ENCODE data around the gene GPATCH3.
"Not testable (repeated sequence)": the region's sequence is repeated elsewhere in the genome, so short reads cannot be mapped to it uniquely, and the experiment has no call there.

GPATCH3 gene

DNA sequence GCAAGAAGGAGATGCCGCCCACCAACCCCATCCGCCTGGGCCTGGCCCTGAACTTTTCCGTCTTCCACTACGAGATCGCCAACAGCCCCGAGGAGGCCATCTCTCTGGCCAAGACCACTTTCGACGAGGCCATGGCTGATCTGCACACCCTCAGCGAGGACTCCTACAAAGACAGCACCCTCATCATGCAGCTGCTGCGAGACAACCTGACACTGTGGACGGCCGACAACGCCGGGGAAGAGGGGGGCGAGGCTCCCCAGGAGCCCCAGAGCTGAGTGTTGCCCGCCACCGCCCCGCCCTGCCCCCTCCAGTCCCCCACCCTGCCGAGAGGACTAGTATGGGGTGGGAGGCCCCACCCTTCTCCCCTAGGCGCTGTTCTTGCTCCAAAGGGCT, 36.6 kb downstream of the GPATCH3 start:
- no peak for DNase-seq

DNA sequence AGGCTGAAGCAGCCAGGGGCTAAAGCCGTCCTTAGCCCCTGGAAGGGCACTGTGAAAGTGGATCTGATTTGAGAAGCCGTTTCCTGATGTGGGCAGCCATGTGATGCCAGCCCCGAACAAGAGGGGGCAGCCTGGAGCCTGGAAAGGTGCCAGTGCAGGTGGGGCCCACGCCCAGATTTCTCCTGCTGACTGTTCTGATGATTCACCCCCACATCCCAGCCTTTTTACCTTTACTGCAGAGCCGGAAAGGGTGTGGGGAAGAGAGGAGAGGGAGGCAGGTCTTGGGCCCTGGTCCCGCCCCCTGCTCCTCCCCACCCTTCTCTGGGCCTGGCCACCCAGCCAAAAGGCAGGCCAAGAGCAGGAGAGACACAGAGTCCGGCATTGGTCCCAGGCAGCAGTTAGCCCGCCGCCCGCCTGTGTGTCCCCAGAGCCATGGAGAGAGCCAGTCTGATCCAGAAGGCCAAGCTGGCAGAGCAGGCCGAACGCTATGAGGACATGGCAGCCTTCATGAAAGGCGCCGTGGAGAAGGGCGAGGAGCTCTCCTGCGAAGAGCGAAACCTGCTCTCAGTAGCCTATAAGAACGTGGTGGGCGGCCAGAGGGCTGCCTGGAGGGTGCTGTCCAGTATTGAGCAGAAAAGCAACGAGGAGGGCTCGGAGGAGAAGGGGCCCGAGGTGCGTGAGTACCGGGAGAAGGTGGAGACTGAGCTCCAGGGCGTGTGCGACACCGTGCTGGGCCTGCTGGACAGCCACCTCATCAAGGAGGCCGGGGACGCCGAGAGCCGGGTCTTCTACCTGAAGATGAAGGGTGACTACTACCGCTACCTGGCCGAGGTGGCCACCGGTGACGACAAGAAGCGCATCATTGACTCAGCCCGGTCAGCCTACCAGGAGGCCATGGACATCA, 37.2 kb downstream of the GPATCH3 start, which contains the start of gene SFN:
TSS of gene SFN (plus strand) at position 369 of the 904 bp plus-strand sequence. CDS start at position 433, 64 bp downstream.
- peak; percentile 42 to 47 for DNase-seq

DNA sequence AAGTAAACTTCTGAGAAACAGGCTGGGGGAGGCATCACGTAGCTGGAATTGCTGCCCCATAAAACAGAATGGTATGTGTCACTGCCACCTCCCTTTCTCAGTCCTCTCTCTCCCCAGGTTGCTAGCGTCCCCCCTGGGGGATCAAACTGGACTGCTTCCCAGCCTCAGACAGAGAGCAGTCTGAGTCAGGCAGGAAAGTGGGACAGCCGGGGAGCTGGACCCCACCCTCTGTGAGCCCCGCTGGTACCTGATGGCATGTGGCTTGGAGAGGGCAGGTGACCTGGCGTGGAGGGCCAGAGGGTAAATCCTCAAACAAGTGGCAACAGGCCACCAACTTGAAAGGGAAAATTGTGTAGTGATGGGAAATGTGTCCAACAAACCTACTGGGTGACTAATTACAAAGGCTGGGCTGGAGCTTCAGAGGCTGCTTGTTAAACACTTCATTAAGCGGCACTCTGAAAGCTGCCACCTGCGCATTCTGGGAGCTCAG, 38.3 kb downstream of the GPATCH3 start:
- no peak for DNase-seq

DNA sequence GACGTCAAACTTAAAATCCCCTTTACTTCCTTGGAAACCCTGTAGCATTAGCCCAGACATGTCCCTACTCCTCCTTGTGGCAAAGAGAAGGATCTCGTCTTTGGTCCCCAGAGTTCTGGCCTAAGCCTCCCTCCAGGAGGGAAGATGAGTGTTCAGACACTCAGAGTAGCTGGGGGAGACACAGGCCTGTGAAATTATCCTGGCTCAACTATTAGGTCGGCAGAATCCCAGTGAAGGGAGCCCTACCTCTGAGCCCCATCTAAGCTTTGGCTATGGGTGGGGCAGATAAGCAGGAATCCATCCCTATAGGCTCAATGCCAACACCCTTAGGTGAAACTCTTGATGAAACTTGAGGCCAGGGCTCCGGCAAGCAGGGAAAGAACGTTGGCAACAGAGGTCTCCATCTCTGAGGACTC, 39.0 kb downstream of the GPATCH3 start:
- DNase-seq = no peak

DNA sequence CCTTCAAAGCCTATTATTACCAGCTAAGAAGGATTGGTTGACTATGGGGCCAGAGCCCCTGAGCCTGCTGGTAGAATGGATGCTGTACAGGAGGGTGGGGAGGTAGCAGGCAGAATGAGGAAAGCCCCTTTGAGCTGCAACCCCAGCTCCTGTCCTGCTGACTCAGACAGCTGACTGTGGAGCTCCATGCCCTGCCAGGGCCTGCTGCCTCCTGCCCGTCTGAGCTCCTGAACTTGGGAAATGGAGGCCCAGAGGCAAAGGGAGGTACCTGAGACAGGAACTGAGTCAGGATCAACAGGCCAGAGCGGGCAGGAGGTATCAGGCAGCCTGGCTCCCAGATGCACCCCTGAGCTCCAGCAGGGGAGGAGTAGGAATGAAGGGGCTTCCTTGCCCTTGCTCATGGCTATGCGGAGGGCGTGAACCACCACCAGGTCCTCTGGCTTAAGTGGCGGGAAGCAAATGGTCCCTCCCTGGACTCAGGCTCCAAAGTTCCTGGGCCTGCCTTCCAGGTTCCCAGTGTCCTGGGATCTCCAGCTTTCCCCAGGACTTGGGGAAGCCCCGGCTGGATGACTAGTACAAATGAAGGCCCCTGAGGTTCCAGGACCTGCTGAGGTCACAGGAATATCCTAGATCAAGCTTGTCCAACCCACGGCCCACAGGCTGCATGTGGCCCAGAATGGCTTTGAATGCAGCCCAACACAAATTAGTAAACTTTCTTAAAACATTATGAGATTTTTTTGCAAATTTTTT, 41.2 kb downstream of the GPATCH3 start:
- no peak for DNase-seq

DNA sequence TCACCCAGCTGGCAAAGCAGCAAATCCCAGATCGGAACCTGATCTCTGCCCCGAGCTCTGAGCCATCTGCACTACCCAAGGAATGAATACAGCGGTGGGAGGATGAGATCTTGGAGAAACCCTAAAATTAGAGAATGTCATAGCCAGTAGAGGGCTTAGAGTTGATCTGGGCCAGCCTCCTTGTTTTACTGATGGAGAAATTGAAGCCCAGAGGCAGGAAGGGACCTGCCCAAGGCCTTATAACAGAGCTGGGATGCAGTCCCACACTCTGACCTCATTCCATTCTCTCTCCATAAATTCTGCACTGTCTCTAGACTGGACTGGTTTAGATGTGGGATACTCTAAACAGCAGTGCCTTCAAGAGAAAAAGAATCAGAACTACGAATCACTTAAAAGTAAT, 42.1 kb downstream of the GPATCH3 start:
- DNase-seq = no peak

DNA sequence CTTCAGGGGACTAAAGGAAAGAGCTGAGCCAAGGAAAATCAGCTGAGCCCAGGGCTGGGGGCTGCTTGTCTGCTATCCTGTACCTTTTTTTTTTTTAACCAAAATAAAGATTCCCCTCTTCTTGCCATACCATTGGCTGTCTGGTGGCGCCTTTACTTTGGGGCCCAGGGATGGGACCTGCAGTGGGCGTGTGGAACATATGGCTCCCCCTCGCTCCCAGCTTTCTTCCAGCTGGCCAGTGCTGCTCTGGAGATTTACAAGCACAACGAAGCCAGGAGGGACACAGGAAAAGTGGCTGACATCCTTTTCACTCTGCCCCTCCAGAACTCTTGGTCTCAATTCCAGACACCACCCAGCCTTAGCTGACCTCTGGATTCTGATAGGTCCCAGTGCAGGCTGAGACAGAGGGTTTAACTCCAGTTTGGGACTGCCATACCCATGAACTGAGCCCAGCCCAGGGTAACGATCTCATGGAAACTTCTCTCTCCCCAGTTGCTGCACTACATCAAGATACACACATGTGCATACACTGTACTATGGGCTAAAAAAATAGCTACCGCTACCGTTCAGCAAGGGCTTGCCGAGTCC, 42.7 kb downstream of the GPATCH3 start:
- DNase-seq = no peak

DNA sequence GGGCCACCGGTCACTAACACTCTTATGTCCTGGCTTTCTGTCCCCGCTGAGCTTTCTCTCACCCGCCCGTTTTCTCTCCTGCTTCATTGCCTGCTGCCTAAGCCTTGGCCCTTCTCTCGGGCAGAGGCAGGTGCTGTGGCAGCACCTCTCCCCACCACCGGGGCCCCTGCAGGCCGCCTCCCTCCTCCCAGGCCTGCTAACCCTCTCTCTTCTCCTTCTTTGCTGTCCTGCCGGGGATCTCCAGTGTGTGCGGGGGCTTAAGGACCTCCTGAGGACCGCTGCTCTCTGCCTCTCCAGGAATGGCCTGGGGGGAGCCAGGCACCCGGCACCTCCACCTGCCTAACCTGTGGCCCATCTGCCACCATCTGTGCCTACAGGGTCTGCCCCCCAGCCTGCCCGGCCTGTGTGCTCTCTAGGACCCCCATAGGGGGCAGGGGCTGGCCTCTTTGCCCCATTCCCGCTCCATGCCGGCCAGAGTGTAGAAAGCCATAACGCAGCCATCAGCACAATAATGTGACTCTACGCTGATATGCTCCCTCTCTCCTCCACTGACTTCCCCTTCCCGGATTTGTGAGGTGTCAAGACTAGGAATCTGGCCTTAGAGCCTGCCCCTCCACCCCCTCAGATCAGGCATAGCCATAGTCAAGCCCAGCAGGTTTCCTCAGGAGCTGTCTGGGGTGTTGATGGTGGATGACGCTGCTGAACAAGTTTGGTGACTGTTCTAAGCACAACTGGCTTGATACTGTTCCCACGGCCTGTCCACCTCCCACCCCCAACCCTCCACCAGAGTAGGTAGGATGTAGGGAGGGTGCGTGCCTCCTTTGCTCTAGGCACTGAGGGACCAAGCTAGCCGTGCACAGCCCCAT, 43.4 kb downstream of the GPATCH3 start:
- DNase-seq = no peak

DNA sequence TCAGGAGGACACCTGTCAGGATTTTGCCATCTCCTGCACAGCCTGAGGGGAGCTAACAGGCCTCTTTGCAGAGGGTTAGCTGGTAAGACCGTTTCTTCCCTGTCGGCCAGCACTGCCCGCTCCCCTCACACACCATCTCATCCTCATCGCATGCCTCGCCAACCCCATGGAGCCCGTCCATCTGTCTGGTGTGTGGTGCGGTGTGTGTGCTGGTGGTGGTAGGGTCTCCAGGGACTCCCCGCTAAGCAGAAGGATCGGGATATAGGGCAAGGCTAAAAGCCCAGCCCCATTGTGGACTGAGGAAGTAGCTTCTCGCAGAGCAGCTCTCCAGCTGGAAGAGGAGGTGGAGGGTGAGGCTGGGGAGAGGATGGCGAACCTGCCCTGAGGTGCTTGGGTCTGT, 44.1 kb downstream of the GPATCH3 start:
- DNase-seq = no peak

DNA sequence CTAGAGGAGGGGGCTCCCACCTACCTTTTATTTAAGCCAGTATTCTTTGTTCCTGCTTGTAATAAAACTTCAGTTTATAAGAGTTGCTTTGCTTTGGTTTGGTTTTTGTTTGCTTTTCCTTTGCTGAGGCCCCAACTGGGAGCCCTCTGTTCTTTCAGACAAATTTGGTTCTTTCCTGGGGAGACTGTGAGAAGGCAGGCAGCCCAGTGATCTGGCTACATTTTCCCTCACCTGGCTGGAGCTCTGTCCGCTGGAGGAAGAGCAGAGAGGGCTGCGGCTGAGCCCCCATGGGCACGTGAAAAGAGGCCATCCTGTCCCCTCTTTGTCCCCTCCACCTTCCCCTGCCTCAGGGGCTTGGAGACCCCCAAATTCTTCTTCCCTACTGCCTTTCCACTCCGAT, 44.6 kb downstream of the GPATCH3 start:
- no peak for DNase-seq

DNA sequence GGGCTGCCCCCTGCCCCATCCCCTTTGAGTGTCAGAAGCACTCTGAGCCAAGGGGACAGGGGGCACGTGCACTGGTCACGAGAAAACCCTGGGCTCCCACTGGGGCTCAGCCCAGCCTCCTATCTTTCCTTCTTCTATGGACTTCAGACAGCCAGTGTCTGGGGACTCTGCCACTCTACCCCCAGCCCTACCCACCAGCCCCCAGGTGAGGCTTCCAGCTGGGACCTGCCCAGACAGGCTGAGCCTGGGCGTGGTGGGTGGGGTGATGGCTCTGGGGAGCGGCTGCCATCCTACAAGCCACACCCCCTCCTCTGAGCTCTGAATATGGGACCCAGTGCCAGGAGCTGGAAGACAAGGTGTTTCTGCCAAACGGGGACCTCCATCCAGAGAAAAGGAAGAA, 45.4 kb downstream of the GPATCH3 start:
- no peak for DNase-seq

DNA sequence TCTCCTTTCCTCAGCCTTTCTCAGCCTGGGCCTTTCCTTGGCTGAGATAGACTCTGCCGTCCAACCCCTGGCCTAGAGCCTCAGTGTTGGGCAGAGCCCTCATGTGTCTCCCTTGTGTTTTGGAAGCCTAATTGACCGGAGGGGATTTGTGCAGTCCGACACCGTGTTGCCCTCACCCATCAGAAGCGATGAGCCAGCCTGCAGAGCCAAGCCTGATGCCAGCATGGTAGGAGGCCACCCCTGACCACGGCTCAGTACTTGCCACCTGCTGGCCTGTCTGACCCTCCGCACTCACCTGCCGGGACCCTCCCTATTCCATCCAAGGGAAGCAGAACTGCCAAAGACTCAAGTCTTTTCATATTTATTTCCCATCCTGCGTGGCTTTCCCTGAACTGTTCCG, 46.7 kb downstream of the GPATCH3 start:
- DNase-seq = no peak

DNA sequence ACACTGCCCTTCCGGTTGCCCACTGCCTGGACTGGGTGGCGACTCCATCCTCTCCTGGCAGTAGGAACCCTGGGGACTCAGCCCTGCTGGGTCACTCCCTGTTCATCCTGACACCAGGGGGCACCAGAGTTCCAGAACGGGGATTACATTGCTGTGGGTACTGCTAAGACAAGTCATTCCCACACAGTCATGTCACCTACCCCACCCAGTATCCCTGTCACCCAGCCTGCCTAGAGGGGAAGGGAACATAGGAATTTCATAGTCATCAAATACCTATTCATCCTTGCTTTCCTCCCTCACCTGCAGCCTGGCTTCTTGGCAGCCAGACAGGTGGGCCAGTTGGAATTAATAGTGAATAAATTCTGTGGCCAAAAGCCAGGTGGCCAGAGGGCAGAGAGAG, 47.1 kb downstream of the GPATCH3 start:
- peak; percentile 80 to 84 for DNase-seq

DNA sequence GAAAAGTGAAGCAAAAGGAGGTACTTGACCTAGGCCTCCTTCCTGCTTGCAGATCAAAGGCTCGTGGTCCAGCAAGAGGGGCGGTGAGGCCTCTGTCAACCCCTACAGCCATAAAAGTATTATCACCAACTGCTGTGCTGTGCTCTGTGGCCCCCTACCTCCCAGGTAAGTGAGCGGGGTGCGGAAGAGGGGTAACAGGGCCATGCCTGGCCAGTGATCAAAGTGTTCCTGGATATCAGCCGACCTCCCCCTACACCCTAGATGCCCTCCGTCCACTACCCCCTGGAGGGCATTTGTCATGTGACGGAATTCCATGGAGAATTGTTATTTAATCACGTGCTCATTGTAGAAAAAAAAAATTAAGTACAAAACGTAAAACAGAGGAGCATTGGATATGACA, 47.6 kb downstream of the GPATCH3 start:
- DNase-seq = no peak

DNA sequence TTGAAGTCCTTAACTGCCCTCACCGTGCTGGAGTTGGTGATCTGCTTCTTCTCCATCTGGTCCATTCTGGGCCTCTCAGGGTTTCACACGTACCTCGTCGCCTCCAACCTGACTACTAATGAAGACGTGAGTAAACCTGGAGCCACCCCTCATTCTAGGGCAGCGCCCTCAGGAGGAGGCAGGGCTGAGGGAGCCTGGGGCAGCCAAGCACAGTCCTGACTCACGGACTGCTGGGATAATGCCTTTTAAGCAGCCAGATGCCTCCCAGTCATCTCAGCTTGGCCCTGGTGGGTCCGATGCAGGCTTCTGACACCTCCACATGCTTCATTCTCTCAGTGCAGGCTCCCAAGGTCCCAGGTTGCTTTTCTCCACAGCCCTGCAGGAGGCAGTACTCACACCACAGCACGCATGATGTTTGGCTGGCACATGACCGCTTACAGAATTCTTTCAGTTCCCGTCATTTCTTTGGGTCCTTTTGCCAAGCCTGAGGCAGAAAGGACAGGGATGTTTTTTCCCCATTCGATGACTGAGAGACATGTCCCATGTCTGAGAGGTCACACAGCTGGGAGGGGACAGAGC, 49.1 kb downstream of the GPATCH3 start:
- no peak for DNase-seq

DNA sequence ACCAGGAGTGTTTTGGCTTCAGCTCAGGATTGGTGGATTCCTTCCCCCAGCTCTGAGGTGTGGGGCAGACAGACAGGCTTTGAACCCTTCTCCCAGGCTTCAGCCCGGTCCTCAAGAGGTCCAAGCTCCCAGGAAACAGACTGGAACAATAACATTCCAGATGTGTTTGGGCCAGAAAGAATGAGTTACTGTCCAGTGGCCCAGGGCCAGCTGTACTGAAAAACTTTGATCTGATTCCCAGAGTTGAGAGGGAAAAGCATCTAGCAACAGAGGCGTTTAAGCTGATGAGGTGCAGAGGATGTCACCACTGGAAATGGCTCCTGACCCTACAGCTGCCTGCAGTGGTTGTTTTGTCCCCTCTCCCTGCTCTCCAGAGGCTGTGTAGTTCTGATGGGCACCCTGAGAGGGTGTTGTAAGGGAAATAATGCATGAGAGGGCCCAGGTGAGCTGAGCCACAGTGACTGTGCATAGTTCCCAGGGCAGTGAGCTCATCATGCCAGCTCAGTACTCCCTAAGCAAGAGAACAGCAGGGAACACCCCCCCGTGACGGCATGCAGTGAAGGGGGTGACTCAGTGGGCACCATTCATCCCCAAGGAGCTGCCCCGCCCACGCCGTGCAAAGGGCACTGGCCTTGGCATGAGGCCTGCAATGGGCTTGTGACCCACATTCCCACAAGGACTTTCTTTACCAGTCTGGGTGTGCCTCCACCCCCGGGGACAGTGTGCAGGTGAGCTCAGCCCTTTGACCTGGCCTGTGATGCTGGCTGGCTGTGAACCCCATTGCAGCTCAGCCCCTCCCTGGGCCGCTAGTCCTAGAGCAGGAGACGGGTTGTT, 51.1 kb downstream of the GPATCH3 start:
- DNase-seq = no peak

DNA sequence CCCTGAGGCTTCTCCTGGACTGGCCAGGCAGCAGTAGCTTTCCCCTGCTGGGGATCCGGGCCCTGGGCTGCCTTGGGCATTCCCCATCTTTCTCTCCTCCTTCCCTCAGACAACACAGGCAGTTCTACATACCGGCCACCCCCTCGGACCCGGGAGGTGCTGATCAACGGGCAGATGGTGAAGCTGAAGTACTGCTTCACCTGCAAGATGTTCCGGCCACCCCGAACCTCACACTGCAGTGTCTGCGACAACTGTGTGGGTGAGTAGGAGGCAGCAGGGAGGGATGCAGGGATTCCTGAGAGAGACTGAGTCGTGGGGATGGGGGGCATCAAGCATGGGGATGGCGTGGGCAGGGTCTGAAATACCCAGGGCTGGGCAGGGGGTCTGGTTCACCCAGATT, 51.8 kb downstream of the GPATCH3 start:
- DNase-seq = no peak

DNA sequence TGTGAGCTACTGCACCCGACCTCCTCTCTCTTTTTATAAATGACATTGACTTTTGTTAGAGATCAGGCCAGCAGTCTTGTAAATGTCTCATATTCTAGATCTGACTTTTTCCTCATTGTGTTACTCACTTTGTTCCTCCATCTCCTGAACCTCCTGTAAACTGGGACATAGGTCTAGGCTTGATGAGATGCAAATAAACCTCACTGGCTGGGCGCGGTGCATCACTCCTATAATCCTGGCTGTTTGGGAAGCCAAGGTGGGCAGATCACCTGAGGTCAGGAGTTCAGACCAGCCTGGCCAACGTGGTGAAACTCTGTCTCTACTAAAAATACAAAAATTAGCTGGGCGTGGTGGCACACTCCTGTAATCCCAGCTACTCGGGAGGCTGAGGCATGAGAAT, 52.4 kb downstream of the GPATCH3 start:
- not testable (repeated sequence) for DNase-seq

DNA sequence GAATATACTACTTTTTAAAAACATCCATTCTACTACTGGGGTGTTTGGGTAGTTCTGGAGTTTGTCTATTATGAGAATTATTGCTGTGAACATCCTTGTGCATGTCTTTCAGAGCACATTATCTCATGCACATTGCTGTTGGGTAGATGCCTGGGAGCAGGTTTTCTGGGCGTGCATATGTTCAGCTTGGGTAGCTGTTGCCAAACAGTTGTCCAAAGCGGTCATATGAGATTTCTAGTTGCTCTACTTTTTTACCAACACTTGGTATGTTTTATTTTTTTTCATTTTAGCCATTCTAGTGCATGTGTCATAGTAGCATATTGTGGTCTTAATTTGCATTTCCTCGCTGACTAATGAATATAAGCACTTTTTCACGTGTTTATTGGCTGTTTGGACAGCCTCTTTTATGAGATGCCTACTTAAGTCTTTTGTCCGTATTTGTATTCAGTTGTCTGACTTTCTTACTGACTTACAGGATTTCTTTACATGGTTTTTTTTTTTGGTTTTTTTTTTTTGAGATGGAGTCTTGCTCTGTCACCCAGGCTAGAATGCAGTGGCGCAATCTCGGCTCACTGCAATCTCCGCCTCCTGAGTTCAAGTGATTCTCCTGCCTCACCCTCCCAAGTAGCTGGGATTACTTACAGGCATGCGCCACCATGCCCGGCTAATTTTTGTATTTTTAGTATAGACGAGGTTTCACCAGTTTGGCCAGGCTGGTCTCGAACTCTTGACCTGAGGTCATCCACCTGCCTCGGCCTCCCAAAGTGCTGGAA, 55.7 kb downstream of the GPATCH3 start:
- DNase-seq = no peak
